GM19240 (cell line): ENCODE measurements around the gene PDZK1IP1.
"Not testable (repeated sequence)": the region's sequence is repeated elsewhere in the genome, so short reads cannot be mapped to it uniquely, and the experiment has no call there.

Experiments used
- DNase-seq: peaks from one replicate; pipeline ENCODE4 v3.0.0; 2011; ENCODE audit warnings: low spot score; ENCODE audit not compliant: insufficient read length

The PDZK1IP1 gene

DNA sequence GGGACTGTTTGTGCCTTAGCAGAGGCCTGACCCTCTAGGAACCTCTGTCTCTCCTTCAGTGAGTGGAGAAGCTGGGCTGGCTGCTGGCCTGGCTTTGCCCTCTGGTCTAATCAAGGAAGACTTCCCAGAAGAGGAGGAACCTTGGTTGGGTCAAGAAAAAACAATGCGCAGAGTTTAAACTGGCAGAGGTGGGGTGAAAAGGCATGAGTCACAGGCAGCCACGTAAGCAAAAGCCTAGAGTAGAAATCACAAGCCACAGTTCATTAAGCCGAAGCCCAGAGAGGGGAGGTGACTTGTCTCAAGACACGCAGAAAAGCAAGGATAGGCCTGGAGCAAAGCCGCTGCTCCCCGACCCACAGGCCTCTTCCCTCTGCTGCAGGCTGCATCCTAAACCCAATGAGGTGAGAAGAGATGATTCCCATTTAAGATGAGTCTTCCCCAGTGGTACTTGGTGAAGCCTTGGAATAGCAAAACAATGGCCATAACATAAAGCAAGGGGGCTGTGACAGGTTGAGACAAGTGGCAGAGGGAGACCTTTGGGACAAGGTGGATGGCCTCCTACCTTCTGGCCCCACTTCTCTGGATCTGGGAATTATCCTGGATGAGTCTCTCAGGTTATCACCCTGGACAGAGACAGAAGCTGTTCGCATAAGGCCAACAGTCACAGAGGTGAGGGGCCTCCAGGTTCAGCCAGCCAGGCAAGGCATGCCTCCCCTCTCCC, 7.7 kb downstream of the PDZK1IP1 start:
- DNase-seq: no peak

DNA sequence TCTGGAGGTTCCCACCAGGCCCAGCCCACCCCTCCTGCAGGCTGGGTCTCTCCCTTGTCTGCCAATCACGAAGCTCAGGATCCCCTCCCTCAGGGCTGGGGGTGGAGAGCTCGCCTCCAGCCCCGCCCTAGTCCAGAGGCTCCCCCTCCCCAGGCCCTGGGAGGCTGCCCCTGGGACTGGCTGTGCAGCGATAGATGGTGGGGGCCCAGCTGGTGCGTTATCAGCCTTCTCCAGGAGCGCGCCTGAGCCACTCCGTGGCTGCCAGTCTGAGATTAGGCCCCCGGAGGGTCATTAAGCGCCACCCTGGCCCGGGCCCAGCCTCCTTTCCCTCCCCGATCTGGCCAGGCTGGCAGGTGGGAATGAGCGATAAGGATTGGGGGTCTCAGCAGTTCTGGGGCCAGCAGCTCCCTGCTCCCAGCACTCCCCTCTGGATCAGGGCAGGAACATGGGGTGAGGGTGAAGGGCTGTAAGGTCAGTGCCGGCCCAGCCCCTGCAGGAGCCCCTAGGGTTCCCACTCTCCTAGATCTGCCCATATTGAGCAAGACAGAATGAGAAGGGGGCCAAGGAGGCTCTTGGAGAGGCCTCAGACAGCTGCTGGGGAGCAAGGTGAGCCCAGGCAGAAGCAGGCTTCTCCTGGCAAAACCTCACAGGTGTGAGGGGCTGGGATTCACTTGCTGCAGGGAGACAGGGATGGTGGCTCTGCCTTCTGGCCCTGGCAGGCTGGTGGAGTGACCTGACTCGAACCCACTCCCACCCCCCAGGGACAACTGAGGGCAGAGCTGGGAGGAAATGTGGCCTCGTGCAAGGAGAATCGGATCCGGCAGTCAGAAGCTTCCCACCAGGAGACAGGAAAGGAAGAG, 8.5 kb downstream of the PDZK1IP1 start:
- no peak for DNase-seq

DNA sequence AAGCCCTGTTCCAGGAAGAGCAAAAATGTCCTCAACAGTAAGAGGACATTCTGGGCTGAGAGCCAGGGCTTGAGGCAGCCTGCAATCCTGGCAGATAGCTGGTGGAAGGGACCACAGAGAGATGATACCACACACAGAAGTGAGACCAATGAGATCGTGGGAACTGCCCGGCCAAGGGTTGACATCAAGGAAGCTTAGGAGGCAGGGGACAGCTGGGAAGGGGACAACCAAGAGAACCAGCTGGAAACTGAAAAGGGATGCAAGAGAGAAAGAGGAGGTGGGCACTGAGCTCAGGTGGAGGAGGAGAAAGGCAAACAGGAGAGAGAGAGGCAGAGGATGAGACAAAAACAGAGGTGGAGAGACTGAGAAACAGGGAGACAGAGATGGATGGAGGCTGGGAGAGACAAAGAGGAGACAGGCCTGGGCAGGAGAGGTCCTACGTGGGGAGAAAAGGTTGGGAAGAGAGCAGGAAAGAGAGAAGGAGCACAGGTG, 9.2 kb downstream of the PDZK1IP1 start:
- DNase-seq: no peak

DNA sequence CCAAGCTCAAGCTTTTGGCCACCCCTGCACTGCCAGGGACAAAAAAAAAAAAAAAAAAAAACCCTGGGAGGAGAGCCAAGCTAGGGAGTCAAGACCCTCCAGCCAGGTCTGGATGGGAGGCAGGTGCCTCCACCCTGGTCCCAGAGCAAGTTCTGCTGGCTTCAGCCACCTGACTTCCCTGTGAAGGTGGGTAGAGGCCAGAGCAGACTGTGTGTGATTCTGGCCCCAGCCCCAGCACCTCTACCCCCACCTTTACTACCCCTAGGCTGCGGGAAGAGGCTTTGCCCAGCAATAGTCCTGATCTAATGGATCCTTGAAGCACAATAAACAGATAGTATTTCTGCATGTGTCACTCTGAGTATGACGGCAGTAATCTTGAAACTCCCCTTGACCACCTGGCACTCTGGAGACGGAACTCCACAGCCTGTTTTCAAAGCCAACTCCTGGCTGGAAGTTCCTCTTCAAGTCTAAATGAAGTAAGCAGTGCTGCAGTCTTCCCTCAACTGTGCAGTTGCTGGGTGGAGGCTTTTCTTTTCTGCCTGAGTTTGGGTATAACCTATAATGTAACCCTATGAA, 9.8 kb downstream of the PDZK1IP1 start:
- DNase-seq: no peak

DNA sequence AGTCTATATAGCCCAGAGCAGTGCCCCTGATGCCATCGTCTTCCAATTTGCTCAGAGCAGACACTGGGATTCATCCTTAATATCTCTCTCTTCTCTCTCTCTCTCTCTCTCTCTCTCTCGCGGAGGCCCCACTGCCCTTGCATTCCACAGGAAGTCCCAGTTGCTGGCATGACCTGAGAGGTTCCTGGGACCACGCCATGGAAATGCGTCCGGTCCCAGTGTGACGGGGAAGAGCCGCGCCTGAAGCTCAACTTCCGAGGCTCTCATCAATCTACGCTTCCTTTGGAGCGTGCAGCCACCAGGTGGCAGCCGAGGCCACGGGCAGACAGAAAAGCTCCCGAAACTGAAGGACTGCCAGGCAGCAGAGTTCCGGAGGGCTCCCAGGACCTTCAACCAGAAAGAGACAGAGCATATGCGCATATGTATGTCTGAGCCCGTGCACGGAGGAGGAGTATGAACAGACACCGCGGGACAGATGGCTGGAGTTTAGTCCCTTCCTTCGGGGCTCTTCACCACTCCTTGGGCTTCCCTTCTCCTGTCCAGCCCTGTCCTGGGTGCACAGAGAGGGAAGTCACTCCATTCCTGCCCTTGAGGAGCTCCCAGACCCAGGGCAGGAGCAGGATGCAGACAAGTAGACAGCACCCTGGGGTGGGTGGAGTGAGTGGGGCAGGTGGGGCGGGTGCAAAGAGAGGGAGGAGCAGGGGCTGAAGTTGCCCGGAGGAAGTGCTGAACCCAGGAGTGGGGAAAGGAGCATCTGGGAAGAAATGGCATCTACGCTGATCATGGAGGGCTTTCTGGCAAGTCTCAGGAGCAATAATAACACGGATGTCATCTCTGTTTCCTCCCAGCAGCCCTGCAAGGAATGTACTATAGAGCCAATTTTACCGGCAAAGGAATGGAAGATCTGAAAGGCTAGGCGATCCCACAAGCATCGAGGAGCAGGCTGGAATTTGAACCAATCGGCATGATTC, 10.5 kb downstream of the PDZK1IP1 start:
- peak; percentile 88 for DNase-seq

DNA sequence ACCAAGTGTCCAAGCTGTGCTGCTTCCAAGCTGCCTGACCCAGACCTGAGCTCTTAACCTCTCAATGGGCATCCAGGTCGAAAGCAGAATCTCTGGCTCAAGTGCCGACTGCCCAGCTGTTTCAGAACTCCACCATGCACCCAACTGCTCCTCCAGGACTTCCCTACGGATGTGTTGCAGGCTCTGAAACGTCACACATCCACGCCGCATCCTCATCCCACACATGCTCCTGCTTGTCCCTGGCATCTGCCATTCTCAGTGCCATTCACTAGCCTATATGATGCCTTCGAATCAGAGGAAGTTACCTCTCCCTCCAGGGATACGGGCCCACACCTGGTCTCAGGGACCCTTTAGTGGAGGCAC, 11.2 kb downstream of the PDZK1IP1 start:
- DNase-seq: no peak

DNA sequence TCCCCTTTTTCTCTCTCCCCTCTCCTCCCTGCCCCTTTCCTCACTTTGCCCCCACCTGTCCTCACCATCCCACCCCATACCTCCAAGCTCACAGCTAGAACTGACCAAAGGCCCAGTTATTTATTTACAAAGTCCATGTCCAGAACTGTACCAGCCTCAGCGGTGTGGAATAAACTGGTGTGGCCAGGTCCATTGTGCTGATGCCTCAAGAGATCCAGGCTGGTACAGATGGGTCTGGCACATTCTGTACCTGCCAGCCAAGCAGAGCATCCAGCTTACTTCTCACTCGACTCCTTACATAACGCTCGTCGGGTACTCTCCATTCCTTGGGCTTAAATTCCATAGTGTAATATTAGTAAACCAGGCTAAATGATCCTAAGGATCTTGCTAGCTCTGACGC, 11.8 kb downstream of the PDZK1IP1 start:
- DNase-seq: no peak

DNA sequence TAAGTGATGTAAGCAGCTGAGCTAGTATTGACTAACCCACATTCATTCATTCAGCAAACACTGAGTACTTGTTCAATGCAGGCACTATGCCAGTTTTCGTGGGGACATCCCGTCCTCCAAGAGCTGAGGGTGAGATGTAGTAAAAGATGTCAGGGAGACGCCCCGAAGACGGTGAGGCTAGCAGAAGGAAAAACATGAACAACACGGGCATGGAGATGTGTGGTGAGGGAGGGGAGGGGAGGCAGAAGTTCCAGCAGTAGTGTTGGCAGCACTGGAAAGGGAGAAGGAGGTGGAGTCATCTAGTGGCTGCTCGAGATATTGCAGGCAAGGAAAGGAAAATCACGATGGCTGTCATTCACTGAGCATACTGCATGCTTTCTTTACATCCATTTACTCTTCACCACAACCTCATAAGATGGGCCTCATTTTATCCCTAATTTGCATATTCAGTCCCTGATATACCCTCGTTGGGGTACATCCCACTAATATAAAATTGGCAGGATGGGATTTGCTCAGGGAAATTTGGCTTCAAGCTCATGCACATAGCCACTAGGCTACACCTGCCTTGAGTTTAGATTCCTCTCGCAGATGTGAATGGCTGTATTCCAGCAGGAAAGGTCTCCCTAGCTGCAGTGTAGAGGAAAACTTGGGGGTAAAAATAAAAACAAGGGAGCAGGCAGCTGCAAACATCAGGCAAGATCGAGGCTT, 14.5 kb downstream of the PDZK1IP1 start:
- peak; percentile 60 for DNase-seq

DNA sequence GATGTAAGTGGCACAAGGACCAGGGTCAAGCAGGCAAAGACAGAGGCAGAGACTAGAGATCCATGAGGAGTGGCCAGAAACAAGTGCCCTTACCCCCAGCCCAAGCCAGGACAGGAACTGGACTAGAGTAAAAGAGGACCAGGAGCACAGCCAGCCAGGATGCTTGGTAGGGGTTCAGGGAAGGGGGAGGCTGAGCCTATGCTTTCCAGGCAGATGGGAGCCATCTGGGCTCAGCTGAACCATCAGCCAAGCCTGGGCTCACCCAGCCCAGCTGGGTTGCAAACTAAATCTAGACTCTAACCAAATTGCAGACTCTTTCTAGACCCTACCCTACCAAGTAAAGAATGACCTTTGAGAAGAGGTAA, 15.2 kb downstream of the PDZK1IP1 start:
- DNase-seq: no peak

DNA sequence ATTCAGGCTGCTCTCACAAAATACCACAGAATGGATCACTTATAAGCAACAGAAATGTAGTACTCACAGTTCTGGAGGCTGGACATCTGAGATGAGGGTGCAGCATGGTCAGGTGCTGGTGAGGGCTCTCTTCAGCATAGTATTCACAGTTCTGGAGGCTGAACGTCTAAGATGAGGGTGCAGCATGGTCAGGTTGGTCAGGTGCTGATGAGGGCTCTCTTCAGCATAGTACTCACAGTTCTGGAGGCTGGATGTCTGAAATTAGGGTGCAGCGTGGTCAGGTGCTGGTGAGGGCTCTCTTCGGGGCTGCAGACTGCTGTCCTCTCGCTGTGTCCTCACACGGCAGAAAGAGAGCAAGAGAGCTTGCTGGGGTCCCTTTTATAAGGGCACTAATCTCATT, 17.1 kb downstream of the PDZK1IP1 start:
- DNase-seq: no peak

DNA sequence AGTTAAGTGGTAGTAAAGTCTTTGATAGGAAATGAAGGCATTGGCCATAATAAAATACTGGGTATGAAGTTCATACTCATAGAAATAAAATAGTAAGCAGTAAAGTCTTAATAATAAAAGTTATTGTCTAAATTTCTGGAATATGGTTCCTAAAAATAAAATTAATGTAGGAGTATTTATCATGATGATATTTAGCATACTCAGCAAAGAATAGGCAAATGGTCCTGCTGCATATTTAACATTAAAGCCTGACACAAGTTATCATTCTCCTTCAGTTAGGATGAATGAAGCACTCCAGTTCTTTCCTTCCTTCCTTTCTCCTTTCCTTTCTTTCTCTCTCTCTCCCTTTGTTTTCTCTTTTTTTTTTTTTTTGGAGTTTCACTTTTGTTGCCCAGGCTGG, 25.3 kb downstream of the PDZK1IP1 start:
- no peak for DNase-seq

DNA sequence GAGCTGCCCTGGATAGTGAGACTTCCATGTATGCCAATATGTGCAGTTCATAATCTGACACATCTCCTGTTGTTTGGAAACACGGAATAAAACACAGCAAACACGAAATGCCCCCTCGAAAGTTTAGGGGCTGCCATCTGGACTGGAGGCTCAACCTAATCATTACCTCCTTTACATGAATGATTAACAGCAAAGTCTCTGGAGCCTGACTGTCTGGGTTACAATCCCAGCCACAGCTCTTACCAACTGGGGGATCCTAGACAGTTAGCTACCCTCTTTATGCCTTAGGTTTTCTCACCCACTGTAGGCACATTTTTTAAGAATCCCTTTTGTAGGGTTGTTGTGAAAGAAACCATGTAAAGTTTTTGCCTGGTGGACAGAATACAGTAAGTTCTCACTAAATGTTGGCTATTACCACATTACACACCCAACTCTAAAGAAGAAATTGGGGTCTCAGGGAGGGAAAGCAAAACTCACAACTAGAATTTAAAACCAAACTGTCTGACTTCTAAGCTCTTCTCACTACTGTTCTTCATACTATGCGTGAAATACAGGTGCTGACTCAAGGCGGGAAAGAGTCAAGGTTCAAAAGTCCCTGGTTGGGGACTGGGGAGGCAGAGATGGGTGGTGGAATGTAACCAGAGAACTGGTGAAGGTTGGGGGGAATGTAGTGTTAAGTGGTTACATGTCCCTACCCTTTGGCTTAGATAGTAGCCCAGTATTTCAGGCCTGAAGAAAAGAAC, 28.4 kb downstream of the PDZK1IP1 start:
- DNase-seq: no peak

DNA sequence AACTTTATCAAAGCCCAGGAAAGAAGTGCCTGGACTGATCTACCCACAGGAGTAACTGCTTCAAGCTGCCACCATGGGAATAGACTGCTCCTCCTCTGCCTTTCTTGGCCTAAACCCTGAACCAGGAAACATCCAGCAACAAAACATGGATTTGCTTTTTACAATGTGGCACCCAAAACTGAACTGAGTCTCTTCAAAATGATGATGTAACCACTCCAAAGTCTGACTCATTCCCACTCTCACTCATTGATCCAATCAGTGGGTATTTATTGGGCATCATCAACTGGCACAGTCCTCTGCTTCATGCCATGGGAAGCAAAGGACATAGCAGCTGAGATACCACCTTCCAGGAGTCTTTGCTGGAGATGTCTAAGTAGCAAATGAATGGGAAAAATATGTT, 29.1 kb downstream of the PDZK1IP1 start:
- no peak for DNase-seq

DNA sequence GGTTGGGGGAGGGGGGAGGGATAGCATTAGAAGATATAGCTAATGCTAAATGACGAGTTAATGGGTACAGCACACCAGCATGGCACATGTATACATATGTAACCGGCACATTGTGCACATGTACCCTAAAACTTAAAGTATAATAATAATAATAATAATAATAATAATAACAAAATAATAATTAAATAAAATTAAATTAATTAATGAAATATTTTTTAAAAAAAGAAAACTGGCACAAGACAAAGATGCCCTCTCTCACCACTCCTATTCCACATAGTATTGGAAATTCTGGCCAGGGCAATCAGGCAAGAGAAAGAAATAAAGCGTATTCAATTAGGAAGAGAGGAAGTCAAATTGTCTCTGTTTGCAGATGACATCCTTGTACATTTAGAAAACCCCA, 31.9 kb downstream of the PDZK1IP1 start:
- not testable (repeated sequence) for DNase-seq

DNA sequence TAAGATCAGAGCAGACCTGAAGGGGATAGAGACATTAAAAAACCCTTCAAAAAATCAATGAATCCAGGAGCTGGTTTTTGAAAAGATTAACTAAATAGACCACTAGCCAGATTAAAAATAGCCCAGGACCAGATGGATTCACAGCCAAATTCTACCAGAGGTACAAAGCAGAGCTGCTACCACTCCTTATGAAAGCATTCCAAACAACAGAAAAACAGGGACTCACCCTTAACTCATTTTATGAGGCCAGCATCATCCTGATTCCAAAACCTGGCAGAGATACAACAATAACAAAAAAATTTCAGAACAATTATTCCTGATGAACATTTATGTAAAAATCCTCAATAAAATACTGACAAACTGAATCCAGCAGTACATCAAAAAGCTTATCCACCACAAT, 33.4 kb downstream of the PDZK1IP1 start:
- not testable (repeated sequence) for DNase-seq

DNA sequence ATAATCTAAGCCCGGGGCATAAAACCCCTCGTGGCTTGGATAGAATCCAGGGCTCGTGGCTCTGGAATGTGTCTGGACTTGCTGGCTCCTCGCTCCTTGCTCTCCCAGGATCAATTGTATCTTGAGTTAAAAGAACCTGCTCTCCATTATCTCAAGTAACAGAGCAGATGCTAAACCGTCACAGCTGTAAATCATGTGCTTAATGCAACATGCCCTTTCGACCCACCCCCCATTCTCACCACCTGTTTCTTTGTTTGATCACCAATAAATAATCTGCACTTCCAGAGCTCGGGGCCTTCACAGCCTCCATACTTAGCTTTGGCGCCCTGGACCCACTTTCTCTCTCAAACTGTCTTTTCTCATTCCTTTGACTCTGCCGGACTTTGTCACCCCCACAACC, 40.7 kb downstream of the PDZK1IP1 start:
- DNase-seq: not testable (repeated sequence)

DNA sequence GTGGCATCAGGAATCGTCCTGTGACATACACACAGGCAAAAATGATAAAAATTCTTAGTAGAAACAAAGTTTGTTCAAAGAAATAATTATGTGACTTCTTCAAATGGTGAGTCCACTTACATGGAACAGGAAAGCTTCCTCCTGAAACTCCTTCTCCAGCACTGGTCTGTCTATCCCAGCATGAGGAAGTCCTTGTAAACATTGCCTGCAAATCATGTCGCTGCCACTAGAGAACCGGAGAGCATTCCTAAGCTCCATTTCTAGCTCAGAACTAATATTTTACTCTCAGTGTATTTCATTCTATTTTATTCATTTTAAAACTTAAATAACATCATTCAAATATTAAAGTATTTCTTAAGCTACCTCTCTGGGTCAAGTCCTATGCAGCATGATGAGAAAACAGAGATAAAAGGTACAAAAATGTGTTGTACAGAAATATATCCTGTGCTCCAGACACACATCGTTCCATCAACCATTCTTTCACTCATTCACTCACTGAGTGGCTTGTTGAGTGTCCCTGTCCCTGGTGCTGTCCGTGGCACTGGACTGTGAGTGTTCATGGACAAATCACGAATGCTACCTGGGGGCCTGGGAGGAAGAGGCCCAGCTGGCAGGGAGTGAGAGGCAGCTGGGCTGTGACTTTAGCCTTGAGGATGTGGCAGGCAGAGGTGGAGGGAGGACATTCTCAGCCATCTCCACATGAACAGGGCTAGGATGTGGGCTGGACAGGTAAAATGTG, 42.6 kb downstream of the PDZK1IP1 start:
- DNase-seq: no peak

DNA sequence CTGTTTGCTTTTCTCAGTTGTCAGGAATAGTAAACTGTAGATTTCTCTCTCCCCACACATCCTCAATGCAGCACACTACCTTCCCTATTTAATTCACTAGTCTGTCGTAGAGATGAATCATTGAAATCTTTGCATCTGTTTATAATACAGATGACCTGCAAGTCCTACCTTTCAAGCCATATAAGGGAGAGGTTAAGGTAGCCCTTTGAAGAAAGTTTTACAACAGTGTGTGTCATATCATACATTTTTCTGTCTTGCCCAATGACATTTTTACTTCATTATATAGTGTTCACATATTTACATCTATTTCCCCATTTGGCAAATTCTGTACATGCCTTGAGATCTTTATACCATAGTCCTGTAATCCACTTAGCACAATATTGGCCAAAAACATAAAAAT, 43.3 kb downstream of the PDZK1IP1 start:
- DNase-seq: not testable (repeated sequence)

DNA sequence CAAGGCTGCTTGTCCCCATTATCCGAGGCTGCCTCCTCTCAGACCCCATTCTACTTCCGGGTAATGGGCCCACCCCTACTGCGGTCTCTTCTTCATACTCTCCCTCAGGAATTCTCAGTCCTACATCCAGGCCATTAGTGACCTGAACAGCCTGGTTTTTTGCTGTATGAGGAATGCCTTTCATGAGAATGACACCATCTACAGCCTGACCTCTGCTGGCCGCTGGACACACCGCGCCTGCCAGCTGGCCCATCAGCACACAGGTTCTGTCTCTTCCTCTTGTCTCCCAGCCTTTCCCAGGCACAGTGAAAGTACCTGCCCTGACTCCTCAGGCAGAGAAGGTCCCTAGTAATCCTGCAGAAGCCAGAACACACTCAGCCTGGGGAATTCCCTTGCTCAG, 46.2 kb downstream of the PDZK1IP1 start:
- DNase-seq: not testable (repeated sequence)
